ENCODE data around the gene FZR1.
A peak's percentile ranks its signal among the peaks of the same experiment; 100 is the strongest.

The FZR1 gene

DNA sequence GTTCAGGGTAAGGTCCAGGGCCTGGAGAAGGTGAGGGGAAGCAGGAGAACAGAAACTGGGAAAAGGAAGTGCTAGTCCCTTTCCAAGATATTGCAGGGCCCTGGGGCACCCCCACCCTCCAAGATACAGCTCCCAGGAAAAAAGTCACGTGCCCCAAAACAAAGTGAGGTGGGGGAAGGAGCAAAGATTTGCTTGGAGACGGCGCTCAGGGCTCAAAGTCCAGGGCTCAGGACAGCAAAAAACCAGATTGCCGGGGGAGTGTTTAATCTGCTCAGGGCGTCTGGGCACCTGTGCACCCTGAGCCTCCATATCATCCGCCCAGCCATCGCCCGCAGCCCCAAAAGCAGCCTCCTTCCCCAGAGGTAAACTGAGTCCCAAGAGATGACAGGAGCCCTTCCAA, 32.1 kb upstream of the FZR1 start:
- no peak for DNase-seq

DNA sequence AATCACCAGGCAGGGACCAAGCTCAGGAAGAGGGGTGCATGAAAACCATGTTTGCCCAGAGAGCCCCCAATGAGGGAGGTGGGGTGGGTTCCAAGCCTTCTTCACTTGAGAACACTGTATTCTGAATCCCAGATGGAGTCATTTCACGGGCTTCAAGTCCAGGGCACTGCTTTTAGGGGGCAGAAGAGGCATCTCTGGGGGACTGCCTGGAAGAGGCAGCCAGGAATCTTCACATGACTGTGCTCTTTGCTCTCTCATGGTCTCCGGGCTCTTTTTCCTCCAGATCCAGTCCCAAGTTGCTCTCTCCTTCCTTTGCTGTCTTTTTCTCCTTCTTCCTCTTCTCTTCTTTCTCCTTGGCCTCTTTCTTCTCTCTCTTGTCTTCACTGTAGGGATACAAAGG, 31.5 kb upstream of the FZR1 start:
- DNase-seq, result no peak

DNA sequence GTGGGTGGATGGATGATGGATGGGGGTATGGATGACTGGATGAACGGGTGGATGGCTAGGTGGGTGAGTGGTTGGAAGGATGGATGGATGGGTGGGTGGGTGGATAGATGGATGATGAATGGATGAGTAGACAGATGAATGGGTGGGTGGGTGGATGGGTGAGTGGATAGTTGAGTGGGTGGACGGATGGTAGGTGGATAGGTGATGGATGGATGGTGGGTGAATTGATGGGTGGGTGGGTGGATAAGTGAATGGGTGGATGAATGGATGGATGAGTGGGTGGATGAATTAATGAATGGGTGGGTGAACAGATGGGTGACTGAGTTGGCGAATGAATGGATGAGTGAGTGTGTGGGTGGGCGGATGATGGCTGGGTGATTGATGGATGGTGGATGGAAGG, 30.7 kb upstream of the FZR1 start:
- DNase-seq, result no peak

DNA sequence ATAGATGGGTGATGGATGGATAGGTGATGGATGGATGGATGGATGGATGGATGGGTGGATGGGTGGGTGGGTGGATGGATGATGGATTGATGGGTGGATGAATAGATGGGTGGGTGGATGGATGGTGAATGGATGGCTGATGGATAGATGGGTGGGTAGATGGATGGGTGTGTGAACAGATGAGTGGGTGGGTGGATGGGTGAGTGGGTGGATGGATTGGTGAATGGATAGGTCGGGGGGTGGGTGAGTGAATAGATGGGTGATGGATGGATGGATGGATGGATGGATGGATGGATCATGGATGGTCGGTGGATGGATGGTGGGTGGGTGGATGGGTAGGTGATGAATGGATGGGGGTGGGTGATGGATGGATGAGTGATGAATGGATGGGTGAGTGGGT, 29.3 kb upstream of the FZR1 start:
- DNase-seq, result no peak

- DNase-seq, result no peak
Observed at GRCh38 chr19:3477506-3477905, 28.6 kb upstream of the FZR1 start.

GRCh38 chr19:3477951-3478350, 28.2 kb upstream of the FZR1 start:
- DNase-seq, result no peak

DNA sequence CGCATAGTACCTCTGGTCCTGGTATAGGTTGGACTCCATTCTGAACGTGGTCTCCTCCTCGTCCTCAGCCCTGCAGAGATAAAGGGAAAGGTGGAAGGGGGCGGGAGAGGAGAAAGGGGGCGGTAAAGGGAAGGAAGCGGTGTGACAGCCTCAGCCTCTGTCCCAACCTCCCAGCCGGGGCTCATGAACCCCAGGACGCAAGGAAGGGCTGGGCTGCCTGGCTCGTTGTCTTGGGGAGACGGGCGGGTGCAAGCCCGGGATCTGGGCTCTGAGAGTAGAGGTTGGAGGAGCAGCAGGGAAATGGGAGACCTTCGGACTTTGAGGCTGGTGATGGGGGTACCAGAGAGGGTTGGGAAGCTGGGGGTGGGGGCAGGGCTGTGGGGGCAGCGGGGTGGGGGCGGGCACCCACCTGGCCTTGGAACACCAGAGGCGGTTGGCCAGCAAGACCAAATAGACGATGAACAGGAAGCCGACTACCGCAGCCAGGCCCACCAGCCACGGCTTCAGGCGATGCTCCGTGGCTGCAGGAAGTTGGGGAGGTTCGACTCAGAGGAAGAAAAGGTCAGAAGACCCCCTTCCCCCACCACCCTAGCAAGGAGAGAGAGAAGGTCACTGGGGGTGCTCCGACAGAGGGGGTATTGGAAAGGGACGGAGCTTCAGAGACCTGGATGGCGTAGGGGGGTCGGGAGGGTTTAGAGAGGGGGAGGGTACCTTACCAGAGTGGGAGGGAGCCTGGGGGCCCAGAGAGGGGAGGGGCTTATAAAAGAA, 27.5 kb upstream of the FZR1 start:
- no peak for DNase-seq

- DNase-seq, result no peak
Observed at GRCh38 chr19:3479177-3479833, 26.8 kb upstream of the FZR1 start.

- DNase-seq, result no peak
Observed at GRCh38 chr19:3479834-3480215, 26.3 kb upstream of the FZR1 start.

DNA sequence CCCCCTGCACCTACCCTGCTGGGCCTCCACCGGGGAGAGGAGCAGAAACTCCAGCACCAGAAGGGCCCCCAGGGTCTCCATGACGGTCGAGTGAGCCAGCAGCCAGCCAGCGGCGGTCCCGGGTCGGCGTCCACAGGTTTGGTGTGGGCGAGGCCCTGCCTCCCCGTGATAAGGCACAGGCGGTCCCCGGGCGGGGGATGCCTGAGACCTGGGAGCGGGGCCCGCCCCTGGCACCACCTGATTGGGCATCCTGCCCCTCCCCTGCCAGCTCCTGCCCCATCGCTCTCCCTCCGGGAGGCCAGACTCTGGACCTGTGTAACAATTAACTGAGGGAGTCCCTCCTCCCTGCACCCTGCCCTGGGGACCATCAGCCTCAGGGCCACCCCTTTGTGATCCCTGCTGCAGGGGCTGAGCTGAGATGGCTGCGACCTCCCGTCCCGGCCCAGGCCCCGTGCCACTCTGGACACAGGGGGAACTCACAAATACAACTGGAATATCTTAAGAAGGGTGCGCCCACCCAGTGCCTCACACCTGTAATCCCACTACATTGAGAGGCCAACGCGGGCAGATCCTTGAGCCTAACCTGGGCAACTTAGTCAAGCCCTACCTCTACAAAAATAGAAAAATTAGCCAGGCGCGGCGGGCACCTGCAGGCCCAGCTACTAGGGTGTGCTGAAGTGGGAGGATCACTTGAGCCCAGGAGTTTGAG, 25.6 kb upstream of the FZR1 start, which contains the start of gene SMIM24:
Gene SMIM24 (minus strand): TSS at position 143 of the 709 bp plus-strand sequence. CDS start 62 bp downstream, at position 81.
- DNase-seq, result no peak

DNA sequence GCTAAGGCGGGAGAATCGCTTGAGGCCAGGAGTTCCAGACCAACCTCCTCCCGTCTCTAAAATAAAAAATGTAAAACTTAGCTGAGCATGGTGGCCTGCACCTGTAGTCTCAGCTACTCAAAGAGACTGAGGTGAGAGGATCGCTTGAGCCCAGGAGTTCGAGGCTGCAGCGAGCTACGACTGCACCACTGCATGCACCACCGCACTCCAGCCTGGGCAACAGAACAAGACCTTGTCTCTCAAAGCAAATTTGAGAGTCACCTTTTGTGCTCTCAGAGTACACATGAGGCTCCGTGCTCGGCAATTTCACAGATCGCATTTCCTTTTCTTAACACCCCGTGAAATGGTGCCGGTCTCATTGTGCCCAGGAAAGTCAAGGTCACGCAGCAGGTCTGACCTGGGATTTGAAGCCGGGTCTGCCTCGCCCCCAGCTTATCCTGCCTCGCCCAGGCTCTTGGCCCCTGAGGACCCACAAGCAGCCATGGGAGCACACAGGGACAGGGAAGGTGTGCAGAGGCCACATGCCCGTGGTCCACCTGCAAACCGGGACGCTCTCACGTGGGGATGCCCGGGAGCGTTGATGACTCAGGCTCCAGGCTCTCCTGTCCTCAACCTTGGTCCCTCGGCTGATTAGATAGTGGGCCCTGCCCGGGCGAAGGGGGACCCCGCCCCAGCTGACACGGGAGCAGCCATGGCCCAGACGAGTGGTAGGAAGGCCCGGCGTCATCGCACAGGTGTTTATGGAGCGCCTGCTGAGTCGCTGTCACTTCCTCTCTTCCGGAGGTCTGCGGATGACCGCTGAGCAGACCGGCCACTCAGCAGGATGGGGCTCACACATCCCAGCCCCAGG, 24.6 kb upstream of the FZR1 start:
- no peak for DNase-seq

- no peak for DNase-seq
Observed at GRCh38 chr19:3482507-3483225, 23.4 kb upstream of the FZR1 start.

DNA sequence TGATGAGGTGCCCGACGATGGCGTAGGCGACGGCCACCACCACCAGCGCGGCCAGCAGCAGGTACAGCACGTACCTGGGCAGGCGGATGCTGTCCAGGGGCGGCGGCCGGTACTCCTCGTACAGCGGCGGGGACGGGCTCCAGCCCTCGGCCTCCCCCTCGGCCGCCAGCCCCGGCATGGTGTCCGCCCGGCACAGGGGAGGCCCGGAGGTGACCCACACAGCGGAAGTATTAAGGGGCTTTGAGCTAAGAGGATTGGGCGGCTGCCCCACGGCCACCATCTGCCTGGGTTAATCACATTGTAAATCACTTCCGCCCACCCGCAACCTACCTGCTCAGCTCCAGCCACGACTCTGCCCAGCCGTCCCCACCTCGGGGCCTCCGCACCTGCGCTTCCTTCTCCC, 22.9 kb upstream of the FZR1 start, which contains the start of gene SMIM44:
Gene SMIM44 (minus strand): TSS at position 216 of the 403 bp plus-strand sequence. CDS start 38 bp downstream, at position 178.
- no peak for DNase-seq

DNA sequence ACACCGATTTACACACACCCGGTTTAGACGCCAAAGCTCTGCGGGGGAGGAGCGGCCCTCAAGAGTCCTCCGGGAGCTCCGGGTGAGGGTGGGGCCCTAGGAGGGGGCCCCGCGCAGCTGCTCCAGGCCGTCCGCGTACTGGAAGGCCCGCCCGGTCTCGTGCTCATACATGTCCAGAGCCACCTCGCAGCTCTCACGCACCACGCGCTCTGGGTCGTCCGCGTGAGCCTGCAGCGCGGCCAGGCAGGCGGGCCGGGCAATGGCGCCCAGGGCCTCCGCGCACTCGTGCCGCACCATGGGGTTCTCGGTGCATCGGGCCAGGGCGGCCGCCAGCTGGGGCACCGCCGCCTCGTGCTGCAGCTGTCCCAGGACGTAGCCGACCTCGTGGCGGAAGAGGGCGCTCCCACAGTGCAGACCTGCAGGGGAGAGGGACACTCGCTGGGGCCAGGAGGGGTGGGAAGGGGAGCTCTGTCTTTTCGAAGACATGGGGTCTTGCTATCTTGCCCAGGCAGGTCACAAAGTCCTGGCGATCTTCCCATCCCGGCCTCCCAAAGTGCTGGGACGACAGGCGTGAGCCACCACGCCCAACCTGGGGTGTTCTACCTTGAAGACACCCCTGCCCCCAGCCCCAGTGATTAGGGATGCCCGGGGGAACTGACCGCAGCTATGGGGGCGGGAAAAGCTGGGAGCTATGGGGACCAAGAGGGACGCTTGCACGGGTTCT, 14.6 kb upstream of the FZR1 start:
- DNase-seq, result no peak

GRCh38 chr19:3492131-3492839, 13.8 kb upstream of the FZR1 start:
- no peak for DNase-seq

DNA sequence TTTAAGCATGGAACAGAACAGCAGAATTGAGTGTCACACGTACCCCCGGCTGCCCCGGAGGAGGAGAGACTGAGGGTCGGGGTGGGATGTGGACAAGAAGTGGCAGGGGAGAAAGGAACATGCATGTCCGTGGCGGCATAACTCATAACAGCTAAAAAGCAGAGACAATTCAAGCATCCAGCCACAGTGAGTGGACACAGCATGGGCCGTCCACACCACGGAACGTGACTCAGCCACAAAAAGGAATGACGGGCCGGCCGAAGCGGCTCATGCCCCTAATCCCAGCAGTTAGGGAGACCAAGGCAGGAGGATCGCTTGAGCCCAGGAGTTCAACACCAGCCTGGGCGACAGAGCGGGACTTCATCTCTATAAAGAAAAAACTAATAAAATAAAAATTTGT, 13.2 kb upstream of the FZR1 start:
- DNase-seq, result no peak

GRCh38 chr19:3493651-3494050, 12.5 kb upstream of the FZR1 start:
- no peak for DNase-seq

DNA sequence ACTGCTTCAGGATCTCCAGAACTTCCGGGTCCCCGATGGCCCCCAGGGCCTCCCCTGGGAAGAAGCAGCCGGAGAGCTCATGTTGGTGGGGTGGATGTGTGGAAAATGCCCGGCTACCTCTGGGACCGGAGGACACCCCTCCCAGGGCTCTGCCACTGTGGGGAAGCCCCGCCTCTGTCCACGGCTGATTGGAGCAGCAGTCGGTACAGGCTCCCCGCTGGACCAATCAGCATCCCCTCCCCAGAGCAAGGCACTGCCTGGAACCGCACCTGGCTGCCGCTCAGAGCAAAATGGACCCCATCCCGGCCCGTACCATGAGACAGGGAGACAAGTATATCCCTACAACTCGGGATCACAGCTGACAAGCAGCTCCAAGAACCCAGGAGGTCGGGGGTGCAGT, 12.1 kb upstream of the FZR1 start:
- peak; percentile 92 for DNase-seq

- no peak for DNase-seq
Observed at GRCh38 chr19:3494559-3494958, 11.6 kb upstream of the FZR1 start.

- no peak for DNase-seq
Observed at GRCh38 chr19:3496392-3497273, 9.5 kb upstream of the FZR1 start.
